Stimulated activated CD8-positive, alpha-beta memory T cell treated with anti-CD3 and anti-CD28 coated beads, Interleukin-15, amount 100 ng/mL, for 1 hour (primary cell): ENCODE data around the gene AGBL4.
"Not testable (repeated sequence)": the region's sequence is repeated elsewhere in the genome, so short reads cannot be mapped to it uniquely, and the experiment has no call there.

Source experiments
- DNase-seq: peaks from one replicate; pipeline ENCODE4 v3.0.0-alpha.2; 2020; ENCODE audit warnings: low read depth

AGBL4 gene

DNA sequence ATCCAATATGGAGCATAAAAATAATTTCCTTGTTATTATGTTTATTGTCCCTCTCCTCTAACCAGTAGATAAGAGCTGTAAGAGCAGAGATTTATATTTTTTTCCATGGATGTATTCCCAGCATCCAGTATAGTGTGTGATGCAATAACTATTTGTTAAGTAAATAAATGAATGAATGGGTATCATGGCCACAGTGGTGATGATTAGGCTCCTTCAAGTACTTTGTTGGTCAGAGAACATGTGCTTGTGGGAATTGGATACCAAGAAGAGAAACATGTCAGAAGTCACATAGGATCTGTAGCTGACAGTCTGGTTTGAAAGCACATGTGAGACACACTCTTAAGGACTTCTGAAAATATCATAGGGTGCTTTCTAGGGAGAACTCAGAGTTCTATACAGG, 588.5 kb downstream of the AGBL4 start:
- DNase-seq, result no peak

DNA sequence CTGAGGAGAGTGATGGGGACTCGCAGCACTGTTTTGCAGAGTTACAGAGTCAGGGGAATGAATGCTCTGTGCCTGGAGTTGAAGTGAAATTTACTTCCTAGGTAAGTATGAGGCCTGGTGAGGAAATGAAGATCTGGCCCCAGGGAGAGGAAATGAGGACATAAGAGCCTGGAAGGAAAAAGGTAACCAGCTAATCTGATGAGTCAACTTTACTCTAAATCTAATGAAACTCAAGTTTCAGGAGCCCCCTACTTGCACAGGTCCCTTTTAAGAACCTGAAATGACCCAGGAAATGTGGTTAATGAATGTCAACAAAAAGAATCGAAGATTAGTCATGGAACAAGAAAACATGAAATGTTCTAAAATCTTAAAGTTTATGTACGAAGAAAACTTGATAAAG, 599.0 kb downstream of the AGBL4 start:
- DNase-seq, result no peak

DNA sequence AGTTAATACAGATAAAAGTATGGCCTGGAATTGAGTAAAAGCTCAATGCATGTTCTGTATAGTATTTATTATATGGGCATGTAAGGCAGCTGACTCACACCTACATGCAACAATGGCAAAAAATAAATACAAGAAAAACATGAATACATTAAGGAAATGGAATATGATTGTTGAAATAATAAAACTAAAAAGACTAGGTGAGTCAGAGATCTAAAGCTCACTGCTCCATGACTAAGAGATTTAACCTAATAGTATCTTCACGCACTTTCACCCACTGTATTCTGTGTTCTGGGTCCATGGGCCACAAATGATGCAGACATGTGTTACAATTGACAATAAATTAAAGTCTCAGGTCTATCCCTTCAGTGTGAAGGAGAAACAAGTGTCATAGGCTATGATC, 607.0 kb downstream of the AGBL4 start:
- DNase-seq, result no peak

DNA sequence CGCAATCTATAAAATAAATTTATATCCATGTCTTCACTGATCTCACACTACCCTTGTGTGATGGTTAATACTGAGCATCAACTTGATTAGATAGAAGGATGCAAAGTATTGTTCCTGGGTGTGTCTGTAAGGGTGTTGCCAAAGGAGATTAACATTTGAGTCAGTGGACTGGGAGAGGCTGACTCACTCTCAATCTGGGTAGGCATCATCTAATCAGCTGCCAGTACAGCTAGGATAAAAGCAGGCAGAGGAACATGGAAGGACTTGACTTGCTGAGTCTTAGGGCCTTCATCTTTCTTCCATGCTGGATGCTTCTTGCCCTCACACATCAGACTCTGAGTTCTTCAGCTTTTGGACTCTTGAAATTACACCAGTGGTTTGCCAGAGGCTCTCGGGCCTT, 615.4 kb downstream of the AGBL4 start:
- no peak for DNase-seq

DNA sequence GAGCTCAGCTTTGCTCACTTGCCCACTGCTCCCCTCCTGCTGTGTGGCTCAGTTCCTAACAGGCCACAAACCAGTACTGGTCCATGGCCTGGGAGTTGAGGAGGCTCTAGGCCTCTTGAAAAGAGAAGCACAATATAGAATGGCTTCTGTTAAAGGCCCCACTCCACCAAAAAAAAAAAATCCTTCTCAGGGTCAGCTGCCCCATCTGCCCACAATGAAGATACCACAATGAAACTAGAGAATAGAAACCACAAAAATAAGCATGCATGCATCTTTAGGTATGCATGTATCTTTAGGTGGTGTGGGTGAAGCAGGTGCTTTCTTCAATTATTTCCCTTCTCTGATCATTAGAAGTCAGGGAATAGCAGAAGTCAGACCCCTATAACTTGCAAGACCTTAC, 626.7 kb downstream of the AGBL4 start:
- no peak for DNase-seq

DNA sequence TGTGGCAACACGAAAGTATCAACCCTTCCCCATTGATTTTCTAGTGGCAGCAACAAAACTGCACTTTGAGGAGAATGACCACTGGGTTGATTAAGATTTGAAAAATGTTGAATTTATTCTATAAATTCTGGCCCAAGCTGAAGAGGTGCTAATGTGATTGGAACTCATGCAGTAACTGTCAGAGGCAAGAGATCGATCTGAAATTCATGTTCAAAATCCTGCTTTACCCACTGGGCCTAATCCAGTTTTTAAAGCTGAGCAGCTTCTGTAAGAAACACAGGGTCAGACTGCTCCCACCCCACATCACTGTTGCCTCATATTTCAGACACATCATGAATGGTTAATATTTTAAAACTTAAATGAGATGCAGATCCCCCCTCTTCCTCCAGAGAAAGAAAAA, 629.6 kb downstream of the AGBL4 start:
- DNase-seq, result no peak

DNA sequence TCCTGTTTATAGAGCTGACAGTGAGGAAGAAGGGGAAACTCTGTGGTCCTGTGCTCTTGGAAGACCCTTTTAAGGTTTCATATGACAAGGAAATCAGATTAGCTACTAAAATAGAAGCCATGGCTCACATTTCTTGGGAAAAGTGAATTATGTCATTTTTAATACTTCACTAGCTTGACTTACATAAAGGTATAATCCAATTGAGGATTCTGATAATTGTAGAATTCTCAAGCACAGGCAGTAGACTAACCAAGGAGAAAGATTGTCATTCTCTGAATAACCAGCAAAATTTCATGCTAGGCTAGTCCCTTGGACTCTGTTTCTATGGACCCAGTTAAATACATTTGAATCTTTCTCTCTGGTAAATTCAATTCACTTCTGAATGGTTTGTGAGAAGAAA, 634.1 kb downstream of the AGBL4 start:
- DNase-seq, result no peak

DNA sequence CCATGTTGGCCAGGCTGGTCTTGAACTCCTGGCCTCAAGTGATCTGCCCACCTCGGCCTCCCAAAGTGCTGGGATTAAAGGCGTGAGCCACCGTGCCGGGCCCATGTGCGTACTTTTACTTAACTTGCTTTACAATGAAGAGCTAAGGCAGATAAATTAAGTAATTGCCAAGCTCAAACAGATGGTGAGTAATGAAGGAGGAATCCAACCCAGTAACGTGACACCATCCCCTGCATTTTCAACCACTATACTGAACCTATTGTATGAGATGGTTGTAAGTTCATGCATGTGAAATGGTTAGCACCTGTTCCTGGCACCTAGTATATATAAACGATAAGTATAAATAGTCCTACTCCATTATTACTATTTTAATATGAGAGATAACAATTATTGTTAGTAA, 659.1 kb downstream of the AGBL4 start:
- DNase-seq, result no peak

DNA sequence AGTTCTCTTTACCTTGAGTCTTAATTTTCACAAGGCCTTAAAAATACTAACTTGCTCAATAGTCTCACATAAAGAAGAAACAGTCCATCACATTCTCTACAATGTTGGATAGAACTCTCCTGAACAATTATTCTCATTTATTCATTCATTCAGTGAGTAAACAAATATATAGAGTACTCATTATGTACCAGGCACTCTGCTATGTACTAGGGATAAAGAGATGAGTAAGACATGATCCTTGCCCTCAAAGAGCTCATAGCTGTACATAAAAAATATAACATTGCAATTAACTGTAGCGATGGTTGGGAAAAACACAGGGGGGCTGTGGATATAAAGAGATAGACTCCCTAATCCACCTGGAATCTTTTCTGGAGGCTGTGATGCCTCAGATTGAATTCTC, 660.1 kb downstream of the AGBL4 start:
- no peak for DNase-seq

DNA sequence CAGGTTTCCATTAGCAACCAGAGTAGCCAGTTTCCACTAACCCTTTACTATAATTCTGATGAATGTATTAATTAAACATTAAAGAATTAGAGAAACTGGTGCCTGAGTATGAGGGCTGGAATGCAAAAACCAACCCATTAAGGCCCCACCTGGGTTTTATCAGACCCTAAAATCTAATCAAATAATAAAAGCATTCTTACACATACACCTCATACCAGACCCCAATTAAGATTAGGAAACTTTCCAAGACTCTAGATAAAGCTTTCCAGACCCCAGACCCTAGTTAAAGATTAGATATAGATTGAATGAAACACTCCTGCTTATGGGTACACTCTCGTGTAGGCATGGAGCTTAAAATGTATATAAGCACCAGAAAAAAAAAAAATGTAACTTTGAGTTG, 665.7 kb downstream of the AGBL4 start:
- no peak for DNase-seq

DNA sequence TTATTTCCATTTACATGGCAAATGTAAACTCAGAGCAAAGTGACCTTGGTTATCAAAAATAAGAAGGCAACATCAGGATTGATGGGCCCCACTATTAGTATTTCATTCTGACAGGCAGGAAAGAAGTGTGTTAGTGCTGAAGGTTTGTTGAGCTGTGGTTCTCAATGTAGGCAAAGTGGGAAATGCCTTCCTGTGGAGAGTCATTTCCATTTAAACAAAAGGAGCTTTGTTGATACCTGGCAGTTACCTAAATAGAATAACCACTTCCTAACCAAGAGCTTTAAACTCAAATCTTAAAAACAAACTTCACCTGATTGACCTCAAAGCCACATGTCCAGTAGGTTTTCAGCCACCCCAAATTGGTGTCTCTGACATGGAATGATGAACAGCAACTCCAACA, 667.2 kb downstream of the AGBL4 start:
- no peak for DNase-seq

DNA sequence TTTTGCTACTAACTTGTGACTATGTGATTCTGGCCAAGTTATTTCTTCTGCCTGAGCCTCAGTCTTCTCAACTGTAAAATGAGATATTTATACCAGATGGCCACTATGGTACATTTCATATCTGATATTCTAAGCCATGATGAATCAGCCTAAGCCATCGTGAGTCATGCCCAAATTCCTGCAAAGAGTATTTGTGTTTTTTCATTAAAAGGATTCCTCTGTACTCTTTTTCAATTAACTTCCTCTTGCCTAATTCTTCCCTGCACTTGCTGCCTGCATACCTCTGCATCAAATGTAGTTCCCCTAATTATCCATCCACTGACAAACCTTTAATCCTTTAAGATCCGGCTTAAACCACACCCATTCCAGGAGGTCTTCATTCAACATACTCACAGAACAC, 672.0 kb downstream of the AGBL4 start:
- DNase-seq, result no peak

DNA sequence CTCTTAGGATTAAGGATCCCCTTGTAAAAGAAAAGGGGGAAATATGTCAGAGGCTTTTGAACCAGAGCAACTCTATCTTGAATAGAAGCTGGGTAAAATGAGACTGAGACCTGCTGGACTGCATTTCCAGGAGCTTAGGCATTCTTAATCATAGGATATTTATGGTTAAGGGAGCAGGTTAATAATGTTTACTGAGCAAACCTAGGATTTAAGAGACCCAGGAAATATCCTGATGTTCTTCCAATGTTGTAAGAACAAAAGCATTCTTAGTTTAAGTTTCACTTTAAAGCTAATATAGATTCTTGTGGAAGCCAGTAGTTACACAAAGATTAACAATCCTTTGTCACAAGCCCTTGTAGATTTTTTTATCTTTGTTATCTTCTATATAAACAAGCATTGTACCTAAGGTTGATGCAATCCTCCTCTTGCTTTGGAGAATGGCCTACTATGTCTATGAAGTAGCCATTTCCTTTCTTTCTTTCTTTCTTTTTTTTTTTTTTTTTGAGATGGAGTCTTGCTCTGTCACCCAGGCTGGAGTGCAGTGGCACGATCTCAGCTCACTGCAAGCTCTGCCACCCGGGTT, 676.9 kb downstream of the AGBL4 start:
- no peak for DNase-seq

DNA sequence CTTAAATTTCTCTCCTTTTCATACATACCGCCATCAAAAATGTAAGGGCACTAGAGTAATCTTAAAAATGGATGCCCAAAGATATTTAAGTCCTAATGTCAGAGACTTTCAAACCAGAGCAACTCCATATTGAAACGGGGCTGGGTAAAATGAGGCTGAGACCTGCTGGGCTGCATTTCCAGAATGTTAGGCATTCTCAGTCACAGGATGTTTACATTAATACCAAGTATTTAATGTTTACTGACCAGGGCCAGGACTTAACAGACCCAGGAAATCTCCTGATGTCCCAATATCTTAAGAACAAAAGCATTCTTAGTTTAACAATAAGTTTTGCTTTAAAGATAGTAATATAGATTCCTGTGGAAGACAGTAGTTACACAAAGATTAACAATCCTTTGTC, 683.2 kb downstream of the AGBL4 start:
- DNase-seq, result no peak

DNA sequence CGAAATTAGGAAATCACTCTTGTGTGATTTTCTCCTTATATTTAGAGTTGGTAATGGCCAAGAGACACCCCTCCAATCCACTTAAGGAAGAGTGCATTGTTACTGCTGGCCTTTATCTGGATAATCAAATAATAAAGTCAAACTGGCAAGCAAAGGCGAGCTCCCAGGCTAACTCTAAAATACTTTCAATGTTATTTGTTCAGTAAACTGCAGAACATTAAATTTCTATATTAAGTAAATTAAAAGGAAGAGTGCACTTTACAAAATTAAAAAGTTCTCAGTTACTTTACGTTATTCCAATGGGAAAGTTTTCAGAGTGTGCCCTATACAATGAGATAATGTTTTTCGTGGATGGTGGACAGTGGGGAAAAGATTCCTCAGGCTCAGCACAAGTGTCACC, 684.7 kb downstream of the AGBL4 start:
- DNase-seq, result no peak

DNA sequence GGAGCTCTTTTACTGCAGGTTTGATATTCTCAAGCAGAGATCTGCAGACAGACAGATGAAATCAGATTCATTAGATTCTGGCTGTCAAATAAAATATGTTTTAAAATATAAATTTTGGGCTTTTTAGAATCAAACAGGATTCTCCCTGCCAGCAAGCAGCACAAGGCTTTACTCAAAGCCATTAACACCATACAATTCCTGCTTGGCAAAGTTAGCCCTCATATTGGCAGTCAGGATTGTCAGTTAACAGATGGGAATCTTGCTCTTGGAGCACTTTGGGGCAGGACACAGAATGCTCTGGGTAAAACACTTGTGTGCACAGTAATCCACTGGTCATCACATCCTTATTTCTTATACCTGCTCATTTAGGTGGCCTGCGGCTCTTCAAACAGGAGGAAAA, 686.5 kb downstream of the AGBL4 start:
- no peak for DNase-seq

DNA sequence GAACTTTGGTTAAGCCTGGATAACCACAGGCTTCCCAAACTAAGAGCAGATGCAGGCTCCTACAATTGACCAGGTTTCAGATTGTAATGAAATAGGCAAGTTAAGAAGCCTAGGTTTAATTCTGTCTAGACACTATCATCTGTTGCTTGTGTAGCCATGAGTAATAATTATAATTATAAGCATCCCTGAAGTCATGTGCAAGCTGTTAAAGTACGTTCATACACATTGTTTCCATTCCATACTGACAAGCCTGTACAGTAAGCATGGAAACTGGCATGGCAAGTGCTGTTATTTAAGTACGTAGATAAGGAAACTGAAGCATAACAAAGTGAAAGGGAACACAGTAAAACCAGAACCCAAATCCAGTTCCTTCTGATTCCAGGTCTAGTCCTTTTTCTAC, 689.8 kb downstream of the AGBL4 start:
- no peak for DNase-seq

DNA sequence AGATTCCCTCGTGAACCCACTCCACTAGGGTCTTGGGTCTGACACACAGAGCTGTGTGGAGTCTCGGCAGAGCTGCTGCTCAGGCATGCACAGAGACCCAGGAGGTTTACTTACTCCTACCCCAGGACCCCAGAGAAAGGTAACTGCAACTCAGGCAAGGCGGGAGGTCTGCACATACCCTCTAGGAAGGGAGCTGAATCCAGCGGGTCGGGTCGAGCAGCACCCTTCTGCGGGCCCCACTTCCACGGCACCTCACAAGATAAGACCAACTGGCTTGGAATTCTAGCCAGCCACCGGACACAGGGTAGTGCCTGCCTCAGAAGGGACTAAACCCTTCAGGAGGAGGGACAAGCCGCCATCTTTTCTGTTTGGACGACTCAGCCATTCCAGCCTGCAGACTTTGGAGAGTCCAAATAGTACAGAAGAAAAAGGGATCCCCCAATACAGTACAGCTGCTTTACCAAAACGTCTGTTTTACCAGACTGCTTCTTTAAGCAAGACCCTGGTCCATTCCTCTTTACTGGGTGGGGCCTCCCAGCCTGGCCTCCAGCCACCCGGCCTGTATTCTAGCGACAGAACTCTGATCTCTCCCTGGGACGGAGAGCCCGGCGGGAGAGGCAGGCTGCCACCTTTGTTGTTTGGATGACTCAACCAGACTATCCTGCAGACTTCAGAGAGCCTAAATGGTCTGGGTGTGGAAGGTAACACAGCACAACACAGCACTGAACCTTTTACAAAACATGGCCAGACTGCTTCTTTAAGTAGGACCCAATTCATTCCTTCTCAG, 692.5 kb downstream of the AGBL4 start:
- DNase-seq, result no peak

DNA sequence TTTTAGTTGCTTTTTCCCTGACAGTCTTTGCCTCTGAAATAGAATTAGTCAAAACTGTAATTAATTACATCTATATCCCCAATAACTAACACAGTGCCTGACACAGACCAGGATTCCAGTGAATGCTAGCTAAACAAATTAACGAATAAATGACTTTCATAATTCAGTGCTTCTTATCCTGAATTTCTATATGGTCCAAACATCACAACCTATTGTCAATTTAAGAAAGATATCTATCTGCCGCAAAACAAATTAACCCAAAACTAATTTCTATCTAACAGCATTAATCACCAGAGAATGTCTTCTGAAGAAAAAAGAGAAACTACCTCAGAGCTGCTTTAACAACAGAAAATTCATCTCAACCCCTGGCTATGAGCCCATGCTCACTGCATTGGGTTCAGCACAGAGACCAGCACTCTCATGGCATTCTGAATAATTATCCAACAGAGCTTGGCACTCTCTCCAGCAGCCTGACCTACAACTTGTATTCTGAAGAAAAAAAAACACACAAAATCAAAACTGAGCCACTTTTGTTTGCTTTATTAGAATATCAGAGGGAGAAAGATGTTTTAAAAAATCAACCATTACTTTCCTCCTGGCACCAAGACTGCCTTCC, 699.7 kb downstream of the AGBL4 start:
- DNase-seq, result no peak

DNA sequence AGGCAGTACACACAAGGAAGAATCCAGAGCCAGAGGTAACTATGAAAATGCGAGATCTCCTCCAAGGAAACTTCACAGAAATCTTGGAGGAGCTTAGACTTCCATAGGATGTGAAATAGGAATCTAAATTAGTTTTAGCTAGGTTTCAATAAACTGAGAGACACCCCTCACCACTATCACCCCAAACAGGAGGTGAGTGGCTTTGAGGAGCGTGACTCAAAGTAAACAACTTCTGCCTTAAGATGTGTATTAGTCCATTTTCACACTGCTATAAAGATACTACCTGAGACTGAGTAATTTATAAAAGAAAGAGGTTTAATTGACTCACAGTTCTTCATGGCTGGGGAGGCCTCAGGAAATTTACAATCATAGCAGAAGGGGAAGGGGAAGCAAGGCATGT, 703.3 kb downstream of the AGBL4 start:
- DNase-seq, result not testable (repeated sequence)

DNA sequence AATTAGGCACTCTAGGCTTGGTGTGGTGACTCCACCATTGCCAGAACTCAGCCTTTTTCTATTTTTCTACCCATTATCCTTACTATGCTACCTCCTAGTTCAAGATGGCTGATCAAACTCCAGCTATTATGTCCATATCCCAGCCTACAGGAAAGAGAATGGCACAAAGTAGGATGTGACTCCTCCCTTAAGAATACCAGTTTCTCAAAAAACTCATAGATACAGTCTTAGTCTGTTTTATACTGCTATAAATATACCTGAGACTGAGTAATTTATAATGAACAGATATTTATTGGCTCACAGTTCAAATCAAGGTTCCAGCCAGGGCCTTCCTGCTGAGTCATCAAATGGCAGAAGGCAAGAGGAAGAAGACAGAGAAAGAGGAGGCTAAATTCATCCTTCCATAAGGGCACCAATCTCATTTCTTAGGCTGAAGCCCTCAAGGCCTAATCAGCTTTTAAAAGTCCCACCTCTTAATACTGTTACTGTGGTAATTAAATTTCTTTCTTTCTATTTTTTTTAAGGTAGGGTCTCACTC, 704.3 kb downstream of the AGBL4 start:
- no peak for DNase-seq

DNA sequence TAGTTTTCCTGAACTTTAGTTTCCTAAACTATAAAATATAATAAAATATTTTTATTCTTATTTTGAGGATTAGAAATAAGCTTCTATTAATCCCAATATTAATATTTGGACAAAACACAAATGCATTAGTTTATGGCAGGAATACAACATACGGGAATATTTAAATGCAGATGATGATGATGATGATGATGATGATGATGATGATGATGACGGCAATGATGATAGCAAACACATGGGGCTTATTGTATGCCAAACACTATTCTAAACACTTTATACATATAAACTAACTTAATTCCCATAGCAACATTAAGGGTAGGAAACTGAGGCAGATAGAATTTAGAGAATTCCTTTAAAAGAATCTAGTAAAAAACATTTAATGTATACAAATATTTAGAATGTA, 705.5 kb downstream of the AGBL4 start:
- DNase-seq, result no peak

DNA sequence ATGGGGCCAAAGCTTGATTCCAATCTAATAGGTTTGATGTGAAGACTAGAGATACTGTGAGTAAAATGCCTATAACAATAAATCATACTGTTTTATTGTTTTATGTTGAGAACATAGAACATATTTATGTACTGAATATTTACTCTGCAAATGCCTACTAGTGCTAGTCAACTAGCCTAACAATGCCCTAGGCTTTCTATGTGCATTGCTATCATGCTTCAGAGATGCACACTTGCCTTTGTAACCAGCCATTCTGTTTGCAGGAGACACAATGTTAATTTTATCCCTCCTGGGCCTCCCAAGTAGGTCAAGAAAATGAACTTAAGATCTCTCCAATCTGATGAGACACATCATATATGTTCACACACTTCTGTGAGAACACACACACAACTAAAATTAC, 716.3 kb downstream of the AGBL4 start:
- no peak for DNase-seq
